ENCODE measurements around the gene ENAH.
A peak's percentile ranks its signal among the peaks of the same experiment; 100 is the strongest.
"Not testable (repeated sequence)": the region's sequence is repeated elsewhere in the genome, so short reads cannot be mapped to it uniquely, and the experiment has no call there.

The ENAH gene

GRCh38 chr1:225652729-225653462, at the start of gene ENAH:
Gene ENAH (minus strand): TSS chr1:225653123. CDS start chr1:225652690, 433 bp downstream.
- no peak for DNase-seq (ENCODE audit: low read depth, low spot score)
- H3K36me3 ChIP-seq (ENCODE audit: insufficient read depth, low read length): no peaks in the 10 kb centered on the region; the same call in 1 of the 2 replicates
- H3K27ac ChIP-seq: peak within 1 kb of the TSS; percentile 69
- H3K4me3 ChIP-seq: peak within 1 kb of the TSS; percentile 98
- peak within 1 kb of the TSS; percentile 85 for H3K9ac ChIP-seq (ENCODE audit: insufficient read length)
- peaks cover 3% of the 10 kb centered on the region; the same call in 1 of the 2 replicates for H3K9me3 ChIP-seq (ENCODE audit: low read depth, low read length)
- TF ChIP-seq POLR2AphosphoS5 (IDR thresholded peaks at IDR 0.05; ENCODE audit: borderline replicate concordance, low read depth, low read length) (peak; percentile 54), EZH2 (IDR thresholded peaks at IDR 0.05) (no peak)

GRCh38 chr1:225700889-225701465, 48.1 kb upstream of the ENAH start:
- TF ChIP-seq EZH2 (IDR thresholded peaks at IDR 0.05) (no peak), FOXP2 (optimal IDR thresholded peaks at IDR 0.05; ENCODE audit: control extremely low read depth, extremely low read length, insufficient read depth) (no peak), POLR2AphosphoS5 (IDR thresholded peaks at IDR 0.05; ENCODE audit: borderline replicate concordance, low read depth, low read length) (no peak)
- no peak for DNase-seq (ENCODE audit: low read depth, low spot score)
- Histone ChIP-seq H3K9me3 (ENCODE audit: low read depth, low read length) (no peaks in the 10 kb centered on the region), H3K9ac (ENCODE audit: insufficient read length) (no peak overlapping the region), H3K27ac (no peak overlapping the region), H3K4me3 (no peak overlapping the region), H3K36me3 (ENCODE audit: insufficient read depth, low read length) (no peaks in the 10 kb centered on the region)

- no peaks in the 10 kb centered on the region for H3K36me3 ChIP-seq (ENCODE audit: insufficient read depth, low read length)
- H3K9ac ChIP-seq (ENCODE audit: insufficient read length): no peak overlapping the region
- H3K4me3 ChIP-seq: no peak overlapping the region
- no peak overlapping the region for H3K27ac ChIP-seq
- H3K9me3 ChIP-seq (ENCODE audit: low read depth, low read length): no peaks in the 10 kb centered on the region
- no peak for DNase-seq (ENCODE audit: low read depth, low spot score)
- no peak for TF ChIP-seq POLR2AphosphoS5 (IDR thresholded peaks at IDR 0.05; ENCODE audit: borderline replicate concordance, low read depth, low read length)
- TF ChIP-seq FOXP2 (optimal IDR thresholded peaks at IDR 0.05; ENCODE audit: control extremely low read depth, extremely low read length, insufficient read depth): no peak
- TF ChIP-seq EZH2 (IDR thresholded peaks at IDR 0.05): no peak
These were observed 47.4 kb upstream of the ENAH start for GRCh38 chr1:225700164-225700821.

GRCh38 chr1:225699336-225699735, 46.4 kb upstream of the ENAH start:
- no peaks in the 10 kb centered on the region for H3K36me3 ChIP-seq (ENCODE audit: insufficient read depth, low read length)
- no peak for DNase-seq (ENCODE audit: low read depth, low spot score)
- TF ChIP-seq POLR2AphosphoS5 (IDR thresholded peaks at IDR 0.05; ENCODE audit: borderline replicate concordance, low read depth, low read length) (no peak), EZH2 (IDR thresholded peaks at IDR 0.05) (no peak), FOXP2 (optimal IDR thresholded peaks at IDR 0.05; ENCODE audit: control extremely low read depth, extremely low read length, insufficient read depth) (no peak)
- no peaks in the 10 kb centered on the region for H3K9me3 ChIP-seq (ENCODE audit: low read depth, low read length)
- no peak overlapping the region for H3K27ac ChIP-seq
- no peak overlapping the region for H3K9ac ChIP-seq (ENCODE audit: insufficient read length)
- no peak overlapping the region for H3K4me3 ChIP-seq

- H3K9ac ChIP-seq (ENCODE audit: insufficient read length); H3K36me3 ChIP-seq (ENCODE audit: insufficient read depth, low read length); H3K4me3 ChIP-seq; H3K9me3 ChIP-seq (ENCODE audit: low read depth, low read length); DNase-seq (ENCODE audit: low read depth, low spot score); H3K27ac ChIP-seq: not testable (repeated sequence)
These were observed 45.3 kb upstream of the ENAH start for GRCh38 chr1:225698194-225698593.

- Histone ChIP-seq H3K9ac (ENCODE audit: insufficient read length) (no peak overlapping the region), H3K4me3 (no peak overlapping the region), H3K9me3 (ENCODE audit: low read depth, low read length) (no peaks in the 10 kb centered on the region), H3K27ac (no peak overlapping the region), H3K36me3 (ENCODE audit: insufficient read depth, low read length) (no peaks in the 10 kb centered on the region)
- DNase-seq (ENCODE audit: low read depth, low spot score): no peak
- TF ChIP-seq EZH2 (IDR thresholded peaks at IDR 0.05) (no peak), POLR2AphosphoS5 (IDR thresholded peaks at IDR 0.05; ENCODE audit: borderline replicate concordance, low read depth, low read length) (no peak), FOXP2 (optimal IDR thresholded peaks at IDR 0.05; ENCODE audit: control extremely low read depth, extremely low read length, insufficient read depth) (no peak)
These were observed 44.5 kb upstream of the ENAH start for GRCh38 chr1:225697428-225697827.

GRCh38 chr1:225695578-225696337, 42.8 kb upstream of the ENAH start:
- Histone ChIP-seq H3K36me3 (ENCODE audit: insufficient read depth, low read length) (no peaks in the 10 kb centered on the region), H3K4me3 (no peak overlapping the region), H3K9ac (ENCODE audit: insufficient read length) (no peak overlapping the region), H3K27ac (no peak overlapping the region), H3K9me3 (ENCODE audit: low read depth, low read length) (no peaks in the 10 kb centered on the region)
- TF ChIP-seq POLR2AphosphoS5 (IDR thresholded peaks at IDR 0.05; ENCODE audit: borderline replicate concordance, low read depth, low read length) (no peak), FOXP2 (optimal IDR thresholded peaks at IDR 0.05; ENCODE audit: control extremely low read depth, extremely low read length, insufficient read depth) (no peak), EZH2 (IDR thresholded peaks at IDR 0.05) (no peak)
- DNase-seq (ENCODE audit: low read depth, low spot score): no peak

GRCh38 chr1:225694151-225694603, 41.3 kb upstream of the ENAH start:
- Histone ChIP-seq H3K9me3 (ENCODE audit: low read depth, low read length) (no peaks in the 10 kb centered on the region), H3K4me3 (no peak overlapping the region), H3K36me3 (ENCODE audit: insufficient read depth, low read length) (no peaks in the 10 kb centered on the region), H3K27ac (no peak overlapping the region), H3K9ac (ENCODE audit: insufficient read length) (no peak overlapping the region)
- no peak for DNase-seq (ENCODE audit: low read depth, low spot score)
- TF ChIP-seq FOXP2 (optimal IDR thresholded peaks at IDR 0.05; ENCODE audit: control extremely low read depth, extremely low read length, insufficient read depth) (no peak), POLR2AphosphoS5 (IDR thresholded peaks at IDR 0.05; ENCODE audit: borderline replicate concordance, low read depth, low read length) (no peak), EZH2 (IDR thresholded peaks at IDR 0.05) (no peak)

GRCh38 chr1:225693697-225694096, 40.8 kb upstream of the ENAH start:
- not testable (repeated sequence) for DNase-seq (ENCODE audit: low read depth, low spot score); H3K9me3 ChIP-seq (ENCODE audit: low read depth, low read length); H3K4me3 ChIP-seq; H3K27ac ChIP-seq; H3K36me3 ChIP-seq (ENCODE audit: insufficient read depth, low read length); H3K9ac ChIP-seq (ENCODE audit: insufficient read length)

All from SK-N-MC (cell line).